Measurements from ENCODE around the gene USP28.

DNA sequence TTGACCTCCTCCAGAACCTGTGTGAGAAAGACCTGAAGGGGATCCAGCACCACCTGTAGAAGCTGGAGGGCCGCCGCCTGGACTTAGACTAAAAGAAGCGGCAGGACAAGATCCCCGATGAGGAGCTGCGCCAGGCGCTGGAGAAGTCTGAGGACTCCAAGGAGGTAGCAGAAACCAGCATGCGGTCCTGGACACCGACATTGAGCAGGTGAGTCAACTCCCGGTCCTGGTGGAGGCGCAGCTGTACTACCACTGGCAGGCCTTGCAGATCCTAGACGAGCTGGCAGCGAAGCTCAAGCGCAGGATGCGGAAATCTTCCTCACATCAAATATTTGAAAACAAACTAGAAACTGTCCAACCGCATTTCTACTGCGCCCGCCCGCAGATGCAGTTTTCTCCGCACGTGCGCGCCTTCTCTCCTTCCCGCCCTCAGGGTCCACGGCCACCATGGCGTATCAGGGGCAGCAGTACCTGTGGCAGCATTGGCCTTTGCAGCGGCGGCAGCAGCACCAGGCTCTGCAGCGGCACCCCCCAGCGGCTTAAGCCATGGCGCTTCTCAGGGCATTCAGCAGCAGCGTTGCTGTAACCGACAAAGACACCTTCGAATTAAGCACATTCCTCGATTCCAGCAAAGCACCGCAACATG lies 85.6 kb downstream of the USP28 start:
- TF ChIP-seq CTCF (IDR thresholded peaks at IDR 0.05) (no peak), POLR2A (IDR thresholded peaks at IDR 0.05) (no peak)

Measured in Peyer's patch (tissue), 4 donors.